WTC11 (cell line): ENCODE data around the gene MT1F. TPM values are rescaled to one million over a fixed set of nuclear protein-coding genes. Genes with fewer than 3 reads are reported as not detected.

Experiments used
- ATAC-seq: fragments of 200-7000 bp; cut with Tn5 transposase; 2 replicates; pipeline ENCODE4 v1.10.0; 2021; ENCODE audit warnings: mild to moderate bottlenecking, moderate library complexity
- CTCF ChIA-PET: fragments of 300-600 bp; sonication (Branson Sonifier 250); formaldehyde crosslinking; loops from one replicate; lab custom pipeline; 2021; ENCODE audit warnings: antibody characterized with exemption; lab: Charles Lee
- POLR2A ChIA-PET: fragments of 350-600 bp; sonication (Branson Sonifier 250); formaldehyde crosslinking; loops from one replicate; lab custom pipeline; 2021; ENCODE audit warnings: antibody characterized with exemption; lab: Charles Lee
- DNase-seq: peaks from one replicate; pipeline ENCODE4 v3.0.0; 2021; ENCODE audit warnings: low spot score
- H3K27ac Mint-ChIP-seq: 2 replicates; pipeline ENCODE4 v1.8.0; 2021; ENCODE audit warnings: mixed read lengths
- H3K27me3 Mint-ChIP-seq: 2 replicates; pipeline ENCODE4 v1.8.0; 2021; ENCODE audit warnings: low read depth, mild to moderate bottlenecking, moderate library complexity, mixed read lengths
- H3K36me3 Mint-ChIP-seq: 2 replicates; pipeline ENCODE4 v1.8.0; 2021; ENCODE audit warnings: mixed read lengths
- H3K4me1 Mint-ChIP-seq: 2 replicates; pipeline ENCODE4 v1.8.0; 2022; ENCODE audit warnings: mixed read lengths
- H3K4me3 Mint-ChIP-seq: 2 replicates; pipeline ENCODE4 v1.8.0; 2021; ENCODE audit warnings: mild to moderate bottlenecking, moderate library complexity, mixed read lengths
- H3K9me3 Mint-ChIP-seq: 2 replicates; pipeline ENCODE4 v1.8.0; 2021; ENCODE audit warnings: mixed read lengths
- ARID4B ChIP-seq: sonication (generic); formaldehyde crosslinking; IDR thresholded peaks from 2 replicates; pipeline ENCODE4 v1.8.0; 2023; ENCODE audit warnings: missing genetic modification reagents, mild to moderate bottlenecking, borderline replicate concordance
- E2F4 ChIP-seq: sonication (generic); formaldehyde crosslinking; IDR thresholded peaks from 2 replicates; pipeline ENCODE4 v1.8.1; 2022; ENCODE audit warnings: low read depth, mild to moderate bottlenecking, moderate library complexity, missing genetic modification reagents, borderline replicate concordance
- E2F5 ChIP-seq: sonication (generic); formaldehyde crosslinking; IDR thresholded peaks from 2 replicates; pipeline ENCODE4 v1.8.1; 2022; ENCODE audit warnings: mild to moderate bottlenecking, moderate library complexity, missing genetic modification reagents
- ERG ChIP-seq: fragments of 250-450 bp; sonication (Bioruptor Pico); IDR thresholded peaks from 2 replicates; pipeline ENCODE4 v1.8.0; 2021; ENCODE audit warnings: mild to moderate bottlenecking
- ETV6 ChIP-seq: sonication (generic); formaldehyde crosslinking; IDR thresholded peaks from 2 replicates; pipeline ENCODE4 v1.8.1; 2022; ENCODE audit warnings: mild to moderate bottlenecking, missing genetic modification reagents
- FOXP1 ChIP-seq: sonication (generic); formaldehyde crosslinking; IDR thresholded peaks from 2 replicates; pipeline ENCODE4 v1.8.0; 2022; ENCODE audit warnings: missing genetic modification reagents, mild to moderate bottlenecking, moderate library complexity, borderline replicate concordance
- FOXP4 ChIP-seq: sonication (generic); formaldehyde crosslinking; IDR thresholded peaks from 2 replicates; pipeline ENCODE4 v1.8.0; 2022; ENCODE audit warnings: mild to moderate bottlenecking, missing genetic modification reagents
- IRF1 ChIP-seq: sonication (generic); formaldehyde crosslinking; IDR thresholded peaks from 2 replicates; pipeline ENCODE4 v1.8.0; 2023; ENCODE audit warnings: missing genetic modification reagents
- MAX ChIP-seq: sonication (generic); formaldehyde crosslinking; IDR thresholded peaks from 2 replicates; pipeline ENCODE4 v1.8.0; 2022; ENCODE audit warnings: mild to moderate bottlenecking, missing genetic modification reagents
- MYBL2 ChIP-seq: sonication (generic); formaldehyde crosslinking; IDR thresholded peaks from 2 replicates; pipeline ENCODE4 v1.8.1; 2023; ENCODE audit warnings: mild to moderate bottlenecking, moderate library complexity, missing genetic modification reagents
- USF1 ChIP-seq: sonication (generic); formaldehyde crosslinking; IDR thresholded peaks from 2 replicates; pipeline ENCODE4 v1.8.0; 2022; ENCODE audit warnings: mild to moderate bottlenecking, missing genetic modification reagents
- ZBTB43 ChIP-seq: sonication (generic); formaldehyde crosslinking; IDR thresholded peaks from 2 replicates; pipeline ENCODE4 v1.8.1; 2023; ENCODE audit warnings: mild to moderate bottlenecking, missing genetic modification reagents
- ZNF121 ChIP-seq: sonication (generic); formaldehyde crosslinking; IDR thresholded peaks from 2 replicates; pipeline ENCODE4 v1.8.0; 2023; ENCODE audit warnings: missing genetic modification reagents
- ZNF263 ChIP-seq: sonication (generic); formaldehyde crosslinking; IDR thresholded peaks from 2 replicates; pipeline ENCODE4 v1.8.1; 2022; ENCODE audit warnings: low read depth, mild to moderate bottlenecking, moderate library complexity, missing genetic modification reagents
- ZNF317 ChIP-seq: sonication (generic); formaldehyde crosslinking; IDR thresholded peaks from 2 replicates; pipeline ENCODE4 v1.8.1; 2023; ENCODE audit warnings: low read depth, mild to moderate bottlenecking, moderate library complexity, missing genetic modification reagents, borderline replicate concordance
- ZNF532 ChIP-seq: fragments of 250-450 bp; sonication (Bioruptor Pico); IDR thresholded peaks from 2 replicates; pipeline ENCODE4 v1.9.0; 2021; ENCODE audit warnings: mild to moderate bottlenecking, borderline replicate concordance
- total RNA-seq: library from RNA; stranded (reverse); gene quantifications from 3 replicates; pipeline ENCODE4 v1.2.3, GENCODE V29; 2021

The MT1F gene
- total RNA-seq, 1 experiment from 2014 or later: 58.2 TPM

- H3K36me3 Mint-ChIP-seq: no peaks in the 10 kb centered on the region
- H3K27me3 Mint-ChIP-seq: peaks cover 93% of the 10 kb centered on the region
- ChIA-PET CTCF (interaction anchor here (0.6 to 3.6 kb wide), 4 partner anchors 16 to 50 kb away, joined by 3 to 24 read pairs (median 4); no protein-coding TSS in a partner anchor), POLR2A (interaction anchor here (0.7 to 3.4 kb wide), 9 partner anchors 11 to 61 kb away, joined by 3 to 46 read pairs (median 6); partner anchors contain the start of genes MT1E, MT1F, MT1X and MT2A)
- ATAC-seq: peak; percentile 29
- no peak within 1 kb of the TSS for H3K27ac Mint-ChIP-seq
- peak within 1 kb of the TSS; percentile 74 for H3K4me3 Mint-ChIP-seq
- no peaks in the 10 kb centered on the region for H3K9me3 Mint-ChIP-seq
- peaks cover 45% of the 10 kb centered on the region for H3K4me1 Mint-ChIP-seq
- DNase-seq: peak; percentile 57
- no peak for TF ChIP-seq FOXP1 (CRISPR knock-in tag)
- TF ChIP-seq E2F5 (CRISPR knock-in tag): no peak
- no peak for TF ChIP-seq E2F4 (CRISPR knock-in tag)
- TF ChIP-seq ZBTB43 (CRISPR knock-in tag): no peak
- no peak for TF ChIP-seq ZNF317 (CRISPR knock-in tag)
- TF ChIP-seq ERG (CRISPR knock-in tag): no peak
- TF ChIP-seq ARID4B (CRISPR knock-in tag): 0 out of 2 replicates have a peak, but pooled peaks have one; percentile 38
- no peak for TF ChIP-seq ZNF121 (CRISPR knock-in tag)
- TF ChIP-seq FOXP4 (CRISPR knock-in tag): no peak
- TF ChIP-seq MYBL2 (CRISPR knock-in tag): no peak
- no peak for TF ChIP-seq ETV6
- TF ChIP-seq MAX (CRISPR knock-in tag): peak; percentile 70
- TF ChIP-seq ZNF532 (CRISPR knock-in tag): no peak
- TF ChIP-seq IRF1 (CRISPR knock-in tag): no peak
- no peak for TF ChIP-seq ZNF263 (CRISPR knock-in tag)
- peak; percentile 49; the same call in 1 of the 2 replicates for TF ChIP-seq USF1 (CRISPR knock-in tag)
Measured at GRCh38 chr16:56669005-56669839, 11.5 kb downstream of the MT1F start, which contains the start of gene MT1H. Gene MT1H (plus strand): TSS chr16:56669814. CDS start chr16:56669885, 71 bp downstream.
